CD14-positive monocyte (primary cell): ENCODE results near the gene MAPK1. TPM values are rescaled to one million over a fixed set of nuclear protein-coding genes. Genes with fewer than 3 reads are reported as not detected.

Source experiments
- DNase-seq, 3 donors: peaks; one replicate each; pipeline ENCODE4 v3.0.0-alpha.2; 2011 to 2022
- H2AFZ ChIP-seq: 2 replicates; pipeline ENCODE4 v1.6.0; 2012; ENCODE audit warnings: mild to moderate bottlenecking, low read depth, low read length, inconsistent platforms; ENCODE audit not compliant: insufficient read depth, poor library complexity, severe bottlenecking
- H3K27ac ChIP-seq, 2 donors: 1 replicate in 1 of 2; 2 replicates in 1 of 2; pipeline ENCODE4 v1.5.1; 2012 to 2013; ENCODE audit warnings: low read length in 2 of 2, control low read depth in 1 of 2, inconsistent platforms in 1 of 2, low read depth in 1 of 2, mild to moderate bottlenecking in 1 of 2
- H3K27me3 ChIP-seq, 2 donors: one replicate each; pipeline versions ENCODE4 v1.6.0 to v1.6.1; 2011 to 2013; ENCODE audit warnings: low read length in 2 of 2; ENCODE audit not compliant: control insufficient read depth in 2 of 2, insufficient read depth in 2 of 2
- H3K36me3 ChIP-seq, 2 donors: replicated peaks in 1 of 2; 1 replicate in 1 of 2; 2 replicates in 1 of 2; pipeline versions ENCODE4 v1.5.1 to v1.6.1; 2012 to 2013; ENCODE audit warnings: low read length in 2 of 2, control low read depth in 1 of 2, inconsistent platforms in 1 of 2, mild to moderate bottlenecking in 1 of 2; ENCODE audit not compliant: insufficient read depth in 2 of 2, control insufficient read depth in 1 of 2
- H3K4me1 ChIP-seq, 2 donors: 1 replicate in 1 of 2; 2 replicates in 1 of 2; pipeline versions ENCODE4 v1.5.1 to v1.6.1; 2012 to 2013; ENCODE audit warnings: low read length in 2 of 2, control low read depth in 1 of 2, inconsistent platforms in 1 of 2, mild to moderate bottlenecking in 1 of 2, moderate library complexity in 1 of 2; ENCODE audit not compliant: insufficient read depth in 2 of 2, control insufficient read depth in 1 of 2
- H3K4me2 ChIP-seq: replicated peaks from 2 replicates; pipeline ENCODE3; 2012; ENCODE audit warnings: low read length, moderate library complexity, mild to moderate bottlenecking; ENCODE audit not compliant: poor library complexity, severe bottlenecking; ENCODE audit errors: extremely low read depth
- H3K4me3 ChIP-seq, 3 experiments: fragments of 200-600 bp in 1 of 3; sonication (generic) in 1 of 3; replicated peaks in 1 of 3; 1 replicate in 2 of 3; 2 replicates in 1 of 3; pipeline ENCODE4 v1.5.1; 2011 to 2013; ENCODE audit warnings: low read length in 3 of 3, mild to moderate bottlenecking in 3 of 3, control low read depth in 2 of 3, low read depth in 2 of 3, inconsistent platforms in 1 of 3, moderate library complexity in 1 of 3
- H3K79me2 ChIP-seq: 2 replicates; pipeline ENCODE4 v1.6.0; 2012; ENCODE audit warnings: mild to moderate bottlenecking, control low read depth, inconsistent platforms, low read length, moderate library complexity; ENCODE audit not compliant: insufficient read depth
- H3K9ac ChIP-seq: 2 replicates; pipeline ENCODE4 v1.6.0; 2017; ENCODE audit warnings: low read length, mild to moderate bottlenecking; ENCODE audit not compliant: insufficient read depth, poor library complexity, severe bottlenecking
- H3K9me3 ChIP-seq, 2 donors: replicated peaks in 1 of 2; 1 replicate in 1 of 2; 2 replicates in 1 of 2; pipeline versions ENCODE4 v1.5.1 to v1.6.1; 2012 to 2013; ENCODE audit warnings: low read length in 2 of 2, control low read depth in 1 of 2; ENCODE audit not compliant: control insufficient read depth in 1 of 2, insufficient read depth in 1 of 2
- H4K20me1 ChIP-seq: 2 replicates; pipeline ENCODE4 v1.6.0; 2012; ENCODE audit warnings: mild to moderate bottlenecking, low read length, control low read depth, moderate library complexity; ENCODE audit not compliant: insufficient read depth
- H3K27ac Mint-ChIP-seq, 7 donors: one replicate each; pipeline ENCODE4 v1.8.0; 2020; ENCODE audit warnings: mild to moderate bottlenecking in 7 of 7, mixed read lengths in 7 of 7, moderate library complexity in 6 of 7, inconsistent platforms in 2 of 7
- H3K27me3 Mint-ChIP-seq, 3 donors: one replicate each; pipeline ENCODE4 v1.8.0; 2021 to 2022; ENCODE audit warnings: low read depth in 3 of 3, mild to moderate bottlenecking in 3 of 3, mixed read lengths in 3 of 3, moderate library complexity in 3 of 3, inconsistent platforms in 1 of 3
- H3K36me3 Mint-ChIP-seq, 2 donors: one replicate each; pipeline ENCODE4 v1.8.0; 2020; ENCODE audit warnings: mixed read lengths in 2 of 2, inconsistent platforms in 1 of 2, mild to moderate bottlenecking in 1 of 2
- H3K4me1 Mint-ChIP-seq: one replicate; pipeline ENCODE4 v1.8.0; 2020; ENCODE audit warnings: mild to moderate bottlenecking, mixed read lengths
- H3K4me3 Mint-ChIP-seq, 2 donors: one replicate each; pipeline ENCODE4 v1.8.0; 2020; ENCODE audit warnings: mild to moderate bottlenecking in 2 of 2, mixed read lengths in 2 of 2, moderate library complexity in 1 of 2
- H3K9me3 Mint-ChIP-seq, 7 donors: one replicate each; pipeline ENCODE4 v1.8.0; 2020 to 2022; ENCODE audit warnings: mixed read lengths in 7 of 7, mild to moderate bottlenecking in 6 of 7, moderate library complexity in 6 of 7, inconsistent platforms in 2 of 7
- WGBS: methylation state at CpG from one replicate; pipeline ENCODE4 v1.1.5; 2013; ENCODE audit warnings: missing lambda C conversion rate; ENCODE audit not compliant: insufficient coverage; 5-methylcytosine and 5-hydroxymethylcytosine counted together
- intact Hi-C, 2 donors: fragments of 100-400 bp; cut with micrococcal nuclease; formaldehyde crosslinking; loops; one replicate each; pipeline versions ENCODE4 v1.15.0 to v1.15.1; 2023
- polyA plus RNA-seq, 3 donors: library from polyadenylated mRNA; depleted of rRNA in 1 of 3; unstranded in 2 of 3; stranded (reverse) in 1 of 3; fragments of 300-500 nt in 2 of 3; fragments of >200 nt in 1 of 3; fragmentation: Illumina TruSeq in 2 of 3; gene quantifications; 1 replicate in 2 of 3; 2 replicates in 1 of 3; pipeline ENCODE4 v1.2.3, GENCODE V29; 2012 to 2021
- TF ChIP-seq, protein P1 (sequence below): fragments of 200-600 bp; IDR thresholded peaks from one replicate; pipeline ENCODE4 v1.8.0; 2022; ENCODE audit warnings: antibody characterized with exemption, mild to moderate bottlenecking

The MAPK1 gene
- polyA plus RNA-seq, 3 donors, result 47.0 to 148 (median 118) TPM

DNA sequence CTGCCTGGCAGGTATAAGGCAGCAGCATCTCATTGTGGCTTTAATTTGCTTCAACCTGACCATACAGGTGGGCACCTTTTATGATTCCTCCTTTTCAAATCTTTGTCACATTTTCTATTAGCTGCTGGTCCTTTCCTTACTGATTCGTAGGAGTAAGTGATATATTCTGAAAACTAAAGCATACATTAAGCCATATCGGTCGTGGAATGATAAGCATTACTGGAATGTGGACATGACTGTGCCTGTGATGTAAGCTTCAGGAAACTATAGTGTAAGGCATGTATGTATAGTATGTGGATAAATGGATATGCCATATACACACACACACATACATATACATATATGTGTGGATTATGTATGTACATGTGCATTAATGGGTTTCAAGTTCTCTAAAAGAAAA is 152.7 kb downstream of the MAPK1 start:
- TF ChIP-seq, protein P1, sequence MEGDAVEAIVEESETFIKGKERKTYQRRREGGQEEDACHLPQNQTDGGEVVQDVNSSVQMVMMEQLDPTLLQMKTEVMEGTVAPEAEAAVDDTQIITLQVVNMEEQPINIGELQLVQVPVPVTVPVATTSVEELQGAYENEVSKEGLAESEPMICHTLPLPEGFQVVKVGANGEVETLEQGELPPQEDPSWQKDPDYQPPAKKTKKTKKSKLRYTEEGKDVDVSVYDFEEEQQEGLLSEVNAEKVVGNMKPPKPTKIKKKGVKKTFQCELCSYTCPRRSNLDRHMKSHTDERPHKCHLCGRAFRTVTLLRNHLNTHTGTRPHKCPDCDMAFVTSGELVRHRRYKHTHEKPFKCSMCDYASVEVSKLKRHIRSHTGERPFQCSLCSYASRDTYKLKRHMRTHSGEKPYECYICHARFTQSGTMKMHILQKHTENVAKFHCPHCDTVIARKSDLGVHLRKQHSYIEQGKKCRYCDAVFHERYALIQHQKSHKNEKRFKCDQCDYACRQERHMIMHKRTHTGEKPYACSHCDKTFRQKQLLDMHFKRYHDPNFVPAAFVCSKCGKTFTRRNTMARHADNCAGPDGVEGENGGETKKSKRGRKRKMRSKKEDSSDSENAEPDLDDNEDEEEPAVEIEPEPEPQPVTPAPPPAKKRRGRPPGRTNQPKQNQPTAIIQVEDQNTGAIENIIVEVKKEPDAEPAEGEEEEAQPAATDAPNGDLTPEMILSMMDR, result no peak
- no peaks in the 10 kb centered on the region for H3K27me3 ChIP-seq
- H3K4me3 ChIP-seq, result no peak overlapping the region
- peaks cover 8 to 17% of the 10 kb centered on the region in 2 donors for H3K4me1 ChIP-seq
- H3K79me2 ChIP-seq, result no peaks in the 10 kb centered on the region
- no CpG with 5 or more reads among the region's 3 CpGs for WGBS
- peaks cover 26% of the 10 kb centered on the region for H3K4me1 Mint-ChIP-seq
- peaks cover 0 to 2% (median 0%) of the 10 kb centered on the region in 3 donors for H3K27me3 Mint-ChIP-seq
- no peak overlapping the region for H2AFZ ChIP-seq
- intact Hi-C loops, result no loop called here
- no peak overlapping the region for H3K4me2 ChIP-seq
- no peak overlapping the region for H3K27ac ChIP-seq
- no peak overlapping the region for H3K4me3 Mint-ChIP-seq
- peaks cover 0 to 7% of the 10 kb centered on the region in 2 donors for H3K36me3 Mint-ChIP-seq
- no peaks in the 10 kb centered on the region for H3K9me3 ChIP-seq
- no peaks in the 10 kb centered on the region for H4K20me1 ChIP-seq
- H3K36me3 ChIP-seq, result no peaks in the 10 kb centered on the region
- no peak overlapping the region for H3K9ac ChIP-seq
- H3K27ac Mint-ChIP-seq, result no peak overlapping the region
- DNase-seq, result no peak
- no peaks in the 10 kb centered on the region for H3K9me3 Mint-ChIP-seq

DNA sequence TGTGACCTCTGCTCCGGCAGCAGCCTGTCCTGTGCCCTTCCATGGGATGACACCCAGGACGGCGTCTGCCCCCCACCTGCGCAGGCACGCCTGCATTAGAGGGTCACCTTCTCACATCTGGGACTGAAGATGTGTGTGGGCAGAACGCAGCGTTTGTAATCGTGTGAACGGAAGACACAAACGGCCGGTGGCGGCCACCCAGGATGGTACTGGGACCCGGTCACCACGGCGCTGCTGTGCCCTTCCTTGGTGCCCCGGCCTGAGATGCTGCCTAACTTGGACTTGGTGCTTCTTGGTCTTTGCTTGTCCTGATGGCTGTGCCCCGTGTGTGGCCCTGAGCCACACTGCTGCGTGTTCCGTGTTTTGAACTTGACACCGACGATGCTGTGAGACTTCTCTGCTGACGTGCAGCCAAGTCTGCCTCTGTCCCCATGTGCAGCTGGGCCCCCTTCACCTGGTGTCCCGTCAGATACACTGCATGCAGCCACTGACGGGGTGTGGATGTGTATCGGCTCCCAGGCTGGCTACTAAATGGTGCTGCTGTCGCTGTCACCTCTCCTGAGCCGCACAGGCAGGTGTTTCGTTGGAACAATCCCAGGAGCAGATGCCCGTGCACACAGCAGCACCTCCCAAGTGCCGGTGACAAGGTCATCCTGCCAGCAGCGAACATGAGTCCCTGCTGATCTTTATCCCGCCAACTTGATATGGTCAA is 153.2 kb downstream of the MAPK1 start:
- peaks cover 0 to 2% (median 0%) of the 10 kb centered on the region in 3 donors for H3K27me3 Mint-ChIP-seq
- no peak overlapping the region for H3K27ac Mint-ChIP-seq
- Histone ChIP-seq H3K4me2 (no peak overlapping the region), H4K20me1 (no peaks in the 10 kb centered on the region), H3K79me2 (no peaks in the 10 kb centered on the region), H3K27ac (no peak overlapping the region), H3K27me3 (no peaks in the 10 kb centered on the region), H2AFZ (no peak overlapping the region), H3K4me1 (peaks cover 4 to 13% of the 10 kb centered on the region in 2 donors), H3K9ac (no peak overlapping the region), H3K9me3 (no peaks in the 10 kb centered on the region), H3K36me3 (no peaks in the 10 kb centered on the region), H3K4me3 (no peak overlapping the region)
- intact Hi-C loops, result no loop called here
- TF ChIP-seq, protein P1, result no peak
- peaks cover 20% of the 10 kb centered on the region for H3K4me1 Mint-ChIP-seq
- H3K36me3 Mint-ChIP-seq, result peaks cover 0 to 9% of the 10 kb centered on the region in 2 donors
- no peak overlapping the region for H3K4me3 Mint-ChIP-seq
- DNase-seq, result no peak
- WGBS, result 98% methylated on average over 31 of the region's 32 CpGs
- no peaks in the 10 kb centered on the region for H3K9me3 Mint-ChIP-seq
